HG02571 (cell line): ENCODE measurements around the gene MYRF.

Source experiments
- ATAC-seq: cut with Tn5 transposase; IDR thresholded peaks from one replicate; pipeline ENCODE4 v1.9.1; 2021; ENCODE audit warnings: mild to moderate bottlenecking, moderate library complexity; ENCODE audit not compliant: unreplicated experiment

MYRF gene

DNA sequence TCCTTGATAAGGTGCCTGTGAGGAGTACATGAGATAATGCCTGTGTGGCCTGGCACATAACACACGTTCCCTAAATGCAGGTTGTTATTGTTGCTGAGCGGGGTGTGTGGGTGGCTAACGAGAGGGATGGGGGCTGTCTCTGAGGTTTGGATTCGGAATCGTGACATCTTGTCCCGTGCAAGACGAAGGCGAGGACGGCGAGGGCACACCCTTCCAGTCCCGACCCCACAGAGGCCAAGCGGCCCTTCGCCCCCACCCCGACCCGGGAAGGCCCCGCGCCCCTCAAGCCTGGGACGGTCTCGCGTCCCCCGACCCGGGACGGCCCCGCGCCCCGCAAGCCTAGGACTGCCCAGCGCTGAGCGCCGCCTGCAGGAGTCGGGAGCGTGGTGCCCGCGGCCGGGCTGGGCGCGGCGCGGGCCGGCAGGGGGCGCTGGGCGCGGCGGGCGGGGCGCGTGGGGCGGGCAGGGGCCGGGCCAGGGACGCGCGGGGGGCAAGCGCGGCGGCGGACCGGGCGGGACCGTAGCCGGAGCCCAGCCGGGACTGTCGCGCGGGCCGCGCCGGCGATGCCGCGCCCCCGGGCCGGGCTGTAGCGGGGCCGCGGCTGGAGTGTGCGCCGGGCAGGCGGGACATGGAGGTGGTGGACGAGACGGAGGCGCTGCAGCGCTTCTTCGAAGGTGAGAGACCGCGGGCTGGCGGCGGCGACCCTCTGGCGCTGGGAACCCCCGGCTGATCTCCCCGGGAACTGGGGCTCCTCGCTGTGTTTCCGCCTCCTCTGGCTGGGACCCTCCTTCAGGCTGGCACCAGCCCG lies at the start of gene MYRF:
TSS of gene MYRF (plus strand) at position 520 of the 808 bp plus-strand sequence. CDS start at position 629, 109 bp downstream.
- no peak for ATAC-seq

DNA sequence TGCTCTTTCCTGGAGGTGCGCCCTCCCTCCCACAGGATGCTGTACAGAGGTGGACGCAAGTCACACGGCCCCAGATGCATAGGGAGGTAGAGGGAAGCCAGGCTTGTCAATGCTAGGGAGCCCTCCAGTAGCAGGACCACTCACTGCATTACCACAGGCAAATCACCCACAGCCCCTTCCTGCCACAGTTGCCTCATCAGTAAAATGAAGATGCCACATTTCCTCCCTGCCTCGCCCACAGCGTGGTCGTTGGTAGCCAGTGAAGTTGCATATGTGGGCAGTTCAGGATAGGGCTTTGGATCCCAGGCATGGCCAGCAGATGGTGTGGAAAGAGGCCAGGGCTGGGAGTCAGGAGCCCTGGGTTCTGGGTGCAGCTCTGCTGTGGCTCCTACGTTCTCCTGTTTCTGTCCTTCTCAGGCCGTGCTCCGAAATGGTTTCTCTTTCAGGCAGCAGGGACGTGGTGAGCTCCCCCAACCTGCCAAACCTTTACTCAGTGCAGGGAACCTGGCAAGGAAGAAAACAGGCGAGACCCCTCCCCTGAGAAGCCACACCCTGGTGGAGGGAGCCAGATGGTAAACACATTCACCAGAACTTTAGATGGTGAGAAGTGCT lies 49.6 kb upstream of the MYRF start:
- no peak for ATAC-seq

DNA sequence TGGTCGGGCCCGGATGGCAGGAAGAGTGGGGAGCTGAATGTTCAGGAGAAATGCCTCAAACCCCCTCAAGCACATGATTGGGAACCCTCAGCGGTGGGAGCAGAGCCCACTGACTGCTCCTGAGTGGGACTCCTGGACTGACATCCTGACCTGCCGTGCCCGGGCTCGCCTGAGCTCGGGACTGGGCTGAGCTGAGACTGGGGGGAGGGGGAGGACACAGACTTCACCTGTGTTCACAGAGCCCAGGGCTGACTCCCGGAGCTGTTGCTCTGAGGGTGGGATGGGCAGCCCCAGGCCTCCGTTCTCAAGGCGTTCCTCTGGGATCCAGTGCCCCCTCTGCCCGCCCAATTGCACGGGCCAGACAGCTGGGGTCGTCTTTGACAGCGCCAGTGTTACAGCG lies 47.6 kb upstream of the MYRF start:
- ATAC-seq: no peak

DNA sequence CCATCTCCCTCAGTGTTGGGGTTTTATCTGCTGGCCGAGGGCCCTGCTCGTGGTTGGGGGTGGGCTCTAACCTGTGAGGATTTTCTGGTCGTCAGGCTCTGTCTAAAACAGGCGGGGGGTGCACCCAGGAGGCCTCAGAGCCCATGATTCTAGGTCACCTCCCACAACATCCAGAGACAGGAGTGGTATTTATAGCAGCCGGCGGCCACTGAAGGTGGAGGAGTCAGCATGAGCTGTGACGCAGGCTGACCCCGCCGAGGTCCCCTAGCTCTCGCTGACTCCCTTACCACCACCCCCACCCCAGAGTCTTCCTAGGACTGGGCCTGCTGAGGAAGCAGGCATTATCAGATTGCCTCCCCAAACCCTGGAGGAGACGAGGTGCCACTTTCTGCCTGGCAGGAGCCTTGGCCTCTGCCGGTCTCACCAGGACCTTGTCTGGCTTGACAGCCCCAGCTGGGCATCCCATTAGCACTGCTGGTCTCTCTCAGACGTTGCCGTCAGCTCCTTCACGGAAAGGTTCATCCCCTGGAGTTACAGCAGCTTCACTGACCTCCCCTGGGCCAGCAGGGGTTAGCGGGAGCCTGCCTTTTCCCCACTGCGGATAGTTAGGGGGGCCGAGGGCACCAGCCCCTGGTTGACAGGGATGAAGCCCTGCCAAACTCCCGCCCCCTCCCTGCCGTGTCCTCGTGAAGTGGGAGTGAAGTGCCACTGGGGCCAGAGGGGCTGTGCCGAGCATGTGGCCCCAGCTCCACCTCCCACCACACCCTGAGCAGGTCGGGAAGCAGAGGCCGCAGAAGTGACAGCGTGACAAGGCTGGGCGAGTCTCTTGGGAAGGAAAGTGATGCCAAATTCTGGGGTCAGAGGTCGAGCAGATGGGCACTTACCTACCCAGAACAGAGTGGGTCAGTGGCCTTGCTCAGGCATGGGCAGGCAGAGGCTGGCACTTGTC lies 45.7 kb upstream of the MYRF start:
- ATAC-seq: no peak

DNA sequence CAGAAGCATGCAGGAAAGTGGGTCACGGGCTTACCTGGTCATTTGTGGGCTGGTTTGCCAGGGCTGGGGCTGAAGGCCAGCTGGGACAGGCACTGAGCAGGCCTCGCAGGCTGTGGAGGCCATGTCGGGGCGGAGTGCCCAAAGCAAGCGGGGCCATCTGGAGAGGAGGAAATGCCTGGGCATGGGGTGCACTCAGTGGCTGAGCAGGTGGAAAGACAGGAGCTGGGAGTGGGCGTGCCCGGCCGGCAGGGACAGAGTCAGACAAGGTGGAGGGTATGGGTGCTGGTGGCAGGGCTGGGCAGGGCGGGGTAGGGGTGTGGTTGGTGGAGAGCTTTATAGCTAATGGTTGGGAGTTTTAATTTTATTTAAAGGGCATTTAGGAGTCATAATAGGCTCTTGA lies 44.9 kb upstream of the MYRF start:
- no peak for ATAC-seq

DNA sequence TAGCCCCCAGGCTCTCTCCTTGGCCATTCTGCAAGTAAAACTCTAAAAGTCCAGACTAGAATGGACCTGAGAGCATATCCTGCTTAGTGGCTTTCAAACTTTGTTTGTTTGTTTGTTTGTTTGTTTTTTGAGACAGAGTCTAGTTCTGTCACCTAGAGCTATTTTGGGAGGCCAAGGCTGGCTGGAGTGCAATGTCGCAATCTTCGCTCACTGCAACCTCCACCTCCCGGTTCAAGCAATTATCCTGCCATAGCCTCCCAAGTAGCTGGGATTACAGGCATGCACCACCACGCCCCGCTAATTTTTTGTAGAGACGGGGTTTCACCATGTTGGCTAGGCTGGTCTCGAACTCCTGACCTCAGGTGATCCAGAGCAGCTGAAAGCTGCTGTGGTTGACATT lies 43.3 kb upstream of the MYRF start:
- no peak for ATAC-seq

DNA sequence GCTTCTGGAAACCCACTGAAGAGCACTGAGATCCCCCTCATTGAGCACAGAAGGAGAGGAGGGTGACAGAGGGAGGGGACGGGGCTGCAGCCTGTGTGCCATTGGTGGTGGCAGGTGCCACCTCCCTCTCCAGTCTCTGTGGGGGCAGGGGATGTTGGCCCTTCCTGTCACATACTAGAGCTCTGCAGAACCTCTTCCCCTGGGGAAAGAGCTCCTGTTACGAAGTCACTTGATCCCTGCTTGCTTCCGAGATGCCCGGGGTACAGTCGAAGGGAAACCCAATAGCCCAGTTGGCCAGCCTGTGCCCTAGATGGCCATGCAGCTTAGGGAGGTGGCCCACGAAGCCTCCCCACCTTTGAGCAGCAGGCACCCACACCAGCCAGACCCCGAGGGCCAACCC lies 42.9 kb upstream of the MYRF start:
- no peak for ATAC-seq

DNA sequence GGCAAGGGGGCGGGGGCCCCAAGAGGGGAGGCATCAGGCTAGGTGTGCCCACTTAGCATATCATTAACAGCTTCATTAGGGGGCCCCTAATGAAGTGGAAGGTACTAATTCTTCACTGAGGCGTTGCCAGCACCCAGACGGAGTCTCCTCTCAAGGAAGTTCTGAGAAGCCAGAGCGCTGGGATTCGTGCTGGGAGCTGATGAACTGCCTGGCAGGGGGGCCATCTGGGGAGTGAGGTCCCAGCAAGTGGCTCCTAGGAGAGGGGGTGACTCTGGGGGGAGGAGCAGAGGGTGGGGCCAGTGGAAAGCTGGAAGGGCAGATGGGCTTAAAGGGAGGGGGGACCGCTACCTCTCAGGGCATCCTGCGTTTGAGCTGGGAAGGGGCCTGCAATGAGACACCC lies 42.4 kb upstream of the MYRF start:
- ATAC-seq: no peak

DNA sequence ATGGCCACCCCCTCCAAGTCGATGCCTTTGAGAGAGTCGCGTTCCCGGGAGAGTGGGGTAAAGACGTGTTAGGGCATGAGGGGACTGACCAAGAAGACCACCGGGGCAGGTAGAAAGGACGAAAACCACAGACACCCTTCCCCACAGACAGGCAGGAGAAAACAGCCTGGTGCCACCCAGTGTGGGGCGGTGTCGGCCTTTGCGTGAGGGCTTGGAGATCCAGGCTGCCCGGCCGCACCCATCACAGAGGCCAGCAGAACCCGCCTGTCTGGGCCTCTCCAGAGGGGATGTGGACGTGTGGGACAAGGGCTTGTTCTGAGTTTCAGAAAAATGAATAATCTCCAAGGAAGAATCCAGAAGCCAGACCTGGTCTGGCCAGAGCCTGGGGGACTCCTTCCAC lies 41.4 kb upstream of the MYRF start:
- no peak for ATAC-seq

DNA sequence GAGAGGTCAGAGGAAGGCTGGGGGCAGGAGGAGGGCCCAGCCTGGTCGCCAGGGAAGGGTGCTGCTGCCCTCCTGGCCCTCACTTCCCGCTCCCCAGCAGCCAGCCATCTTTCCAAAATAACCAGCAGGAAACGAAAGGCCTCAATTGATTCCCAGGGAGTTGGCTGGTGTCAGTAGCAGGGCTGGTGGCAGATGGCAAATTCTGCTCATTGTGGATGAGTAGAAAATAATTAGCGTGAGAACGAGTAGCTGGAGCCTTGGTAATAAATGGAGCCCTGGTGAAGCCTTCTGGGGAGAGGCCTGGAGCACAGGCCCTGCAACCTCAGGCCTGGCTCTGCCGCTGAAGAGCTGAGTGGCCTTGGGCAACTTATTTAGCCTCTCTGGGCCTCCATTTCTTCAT lies 40.9 kb upstream of the MYRF start:
- ATAC-seq: no peak

DNA sequence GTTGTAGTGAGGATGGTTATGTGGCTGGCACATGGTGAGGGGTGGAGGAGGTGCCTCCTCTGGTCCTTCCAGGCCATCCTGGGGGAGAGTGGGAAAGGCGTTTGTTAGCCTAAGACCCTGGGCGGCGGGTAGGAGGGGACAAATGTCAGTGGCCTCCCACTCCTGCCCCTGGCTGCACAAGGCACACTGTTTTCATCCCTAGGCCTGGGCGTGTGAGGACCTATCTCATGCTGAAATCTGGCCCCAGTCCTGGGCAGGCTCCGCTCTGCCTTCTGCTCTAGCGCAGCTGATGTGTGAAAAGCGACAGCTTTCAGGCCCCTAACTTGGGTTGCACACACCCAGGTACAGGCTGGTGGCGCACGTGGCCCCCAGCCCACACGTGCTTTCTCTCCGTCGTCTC lies 40.1 kb upstream of the MYRF start:
- ATAC-seq: no peak

DNA sequence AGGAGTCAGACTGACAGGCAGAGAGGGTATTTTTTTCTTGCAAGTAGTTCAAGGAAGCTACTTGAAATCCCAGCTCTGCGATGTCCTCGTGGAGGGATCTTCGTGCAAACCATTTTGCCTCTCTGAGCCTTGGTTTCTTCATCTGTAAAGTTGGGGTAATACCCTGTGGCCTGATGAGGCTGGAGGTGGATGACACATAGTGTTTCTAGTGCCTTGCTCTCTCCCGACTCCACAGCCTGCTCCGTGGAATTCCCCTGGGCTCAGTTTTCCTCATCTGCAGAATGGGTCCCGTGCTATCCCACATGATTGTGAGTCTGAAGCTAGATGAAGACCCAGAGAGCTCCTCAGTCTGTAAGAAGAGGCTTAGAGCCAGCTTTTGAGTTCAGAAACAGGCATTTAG lies 39.6 kb upstream of the MYRF start:
- ATAC-seq: no peak

DNA sequence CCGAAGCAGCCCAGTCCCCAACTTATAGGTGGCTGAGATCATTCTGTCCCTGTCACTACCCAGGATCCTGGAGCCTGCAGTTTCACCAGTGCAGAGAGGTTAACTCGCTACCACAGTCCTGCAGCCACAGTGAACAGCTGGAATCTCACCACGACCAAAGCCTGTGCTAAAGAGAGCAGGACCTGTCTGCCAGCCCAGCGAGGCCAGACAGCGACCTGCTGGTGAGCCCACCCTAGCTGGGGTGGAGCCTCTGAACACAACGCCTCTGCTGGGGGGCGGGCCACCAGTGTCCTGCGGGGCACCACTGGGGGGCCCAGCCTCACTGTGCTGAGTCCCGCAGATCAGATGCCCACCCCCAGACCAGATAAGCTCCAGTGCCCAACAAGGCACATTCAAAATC lies 39.0 kb upstream of the MYRF start:
- no peak for ATAC-seq

DNA sequence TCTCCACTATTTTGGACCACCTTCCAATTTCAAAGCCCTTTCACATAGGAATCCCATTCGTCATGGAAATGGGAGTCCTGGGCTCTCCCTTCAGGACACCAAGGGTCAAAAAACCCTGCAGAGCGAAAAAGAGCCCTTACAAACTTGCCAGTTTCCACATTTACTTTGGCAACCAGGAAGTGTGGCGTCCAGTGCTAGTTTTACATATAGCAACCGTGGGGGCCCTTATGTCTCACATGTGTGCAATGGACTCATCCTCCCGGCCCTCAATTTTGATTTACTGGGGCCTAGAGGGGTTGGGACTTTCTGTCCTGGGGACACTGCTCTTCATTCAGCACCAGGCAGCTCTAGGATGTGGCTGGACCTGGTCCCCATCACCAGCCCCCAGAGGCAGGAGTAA lies 38.5 kb upstream of the MYRF start:
- no peak for ATAC-seq

DNA sequence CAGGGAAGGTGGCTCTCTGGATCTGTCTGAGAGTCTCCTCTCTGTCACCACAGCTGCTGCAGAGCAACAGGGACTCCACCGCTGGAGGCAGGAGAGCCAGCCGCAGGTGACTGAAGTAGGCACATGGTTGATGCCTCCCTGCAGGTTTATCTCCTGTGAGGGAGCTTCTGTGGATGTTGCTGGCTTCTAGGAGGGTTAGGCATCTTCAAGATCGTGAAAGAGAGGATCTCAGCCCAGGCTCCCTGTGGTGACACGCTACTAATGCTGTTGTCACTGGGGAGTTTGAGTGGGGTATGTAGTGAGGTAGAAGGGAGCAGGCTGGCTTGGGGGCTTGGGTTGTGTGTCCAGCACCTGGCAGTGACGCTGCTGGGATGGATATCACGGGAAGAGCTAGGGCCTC lies 38.1 kb upstream of the MYRF start:
- no peak for ATAC-seq

DNA sequence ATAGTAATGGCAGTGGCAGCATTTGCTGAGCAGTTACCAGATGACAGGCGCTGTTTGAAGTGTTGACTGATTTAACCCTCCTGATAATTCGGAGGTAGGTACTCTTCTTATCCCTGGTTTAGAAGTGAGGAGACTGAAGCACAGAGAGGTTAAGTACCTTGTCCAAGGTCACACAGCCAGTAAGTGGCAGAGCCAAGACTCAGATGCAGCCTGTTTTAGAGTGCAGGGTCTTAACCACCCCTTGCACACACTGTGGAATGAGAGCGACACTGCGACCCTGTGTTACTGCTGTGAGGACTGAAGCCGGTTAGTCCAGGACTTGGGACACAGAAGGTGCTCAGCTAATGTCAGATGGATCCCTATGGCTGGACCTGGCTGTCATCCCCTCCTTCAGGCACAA lies 37.5 kb upstream of the MYRF start:
- no peak for ATAC-seq

DNA sequence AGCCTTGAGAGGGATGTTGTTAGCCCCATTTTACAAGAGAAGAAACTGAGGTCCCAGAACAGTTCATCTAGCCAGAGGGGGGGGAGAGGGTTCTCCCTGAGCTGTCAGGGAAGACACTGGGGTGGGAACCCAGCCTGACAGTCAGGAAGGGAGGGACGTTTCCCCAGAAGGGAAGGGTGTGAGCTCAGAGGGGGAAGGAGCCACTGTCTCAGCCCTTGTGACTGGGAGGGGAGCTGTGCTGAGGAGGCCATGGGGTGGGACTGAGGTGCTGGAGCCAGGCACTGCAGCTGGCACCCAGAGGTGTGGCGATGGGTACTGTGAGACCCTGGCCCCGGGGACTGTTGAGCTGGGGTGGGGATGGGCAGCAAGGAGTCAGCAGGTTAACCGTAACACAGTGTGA lies 36.6 kb upstream of the MYRF start:
- no peak for ATAC-seq

DNA sequence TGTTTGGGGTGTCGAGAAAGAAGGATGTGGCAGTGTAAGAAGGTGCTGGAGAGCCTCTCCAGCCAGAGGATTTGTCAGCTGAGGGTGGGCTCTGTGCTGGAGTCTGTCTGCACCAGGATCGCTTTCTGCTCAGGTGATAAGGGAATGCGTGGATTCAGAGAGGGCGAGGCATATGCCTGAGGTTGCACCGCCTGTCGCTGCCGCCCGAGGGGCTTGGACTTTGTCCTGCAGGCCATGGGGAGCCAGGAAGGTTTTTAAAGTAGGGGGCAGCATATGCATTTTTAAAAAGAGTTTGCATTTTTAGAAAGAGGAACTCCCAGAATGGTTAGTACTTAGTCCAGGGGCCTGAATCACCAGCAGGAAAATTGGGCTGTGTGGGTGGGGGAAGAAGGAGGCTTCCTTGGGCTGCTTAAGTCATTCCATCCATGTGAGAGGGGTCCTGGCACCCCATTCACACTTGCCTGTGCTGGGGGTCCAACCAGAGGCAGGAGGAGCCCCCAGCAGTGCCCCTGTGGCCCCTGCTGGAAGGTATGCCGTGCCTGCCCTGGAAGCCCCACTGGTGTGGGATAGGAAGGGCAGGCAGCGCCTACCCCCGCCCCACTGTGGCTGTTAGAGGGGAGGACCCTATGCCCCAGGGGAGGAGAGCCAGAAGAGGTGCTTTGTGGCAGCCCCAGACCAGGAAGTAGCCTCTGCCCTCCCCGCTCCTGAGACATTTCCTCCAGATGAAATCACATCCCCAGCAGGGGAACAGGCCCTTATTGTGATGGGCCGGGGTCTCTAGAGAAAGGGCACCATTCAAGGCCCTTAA lies 35.8 kb upstream of the MYRF start:
- ATAC-seq: no peak

DNA sequence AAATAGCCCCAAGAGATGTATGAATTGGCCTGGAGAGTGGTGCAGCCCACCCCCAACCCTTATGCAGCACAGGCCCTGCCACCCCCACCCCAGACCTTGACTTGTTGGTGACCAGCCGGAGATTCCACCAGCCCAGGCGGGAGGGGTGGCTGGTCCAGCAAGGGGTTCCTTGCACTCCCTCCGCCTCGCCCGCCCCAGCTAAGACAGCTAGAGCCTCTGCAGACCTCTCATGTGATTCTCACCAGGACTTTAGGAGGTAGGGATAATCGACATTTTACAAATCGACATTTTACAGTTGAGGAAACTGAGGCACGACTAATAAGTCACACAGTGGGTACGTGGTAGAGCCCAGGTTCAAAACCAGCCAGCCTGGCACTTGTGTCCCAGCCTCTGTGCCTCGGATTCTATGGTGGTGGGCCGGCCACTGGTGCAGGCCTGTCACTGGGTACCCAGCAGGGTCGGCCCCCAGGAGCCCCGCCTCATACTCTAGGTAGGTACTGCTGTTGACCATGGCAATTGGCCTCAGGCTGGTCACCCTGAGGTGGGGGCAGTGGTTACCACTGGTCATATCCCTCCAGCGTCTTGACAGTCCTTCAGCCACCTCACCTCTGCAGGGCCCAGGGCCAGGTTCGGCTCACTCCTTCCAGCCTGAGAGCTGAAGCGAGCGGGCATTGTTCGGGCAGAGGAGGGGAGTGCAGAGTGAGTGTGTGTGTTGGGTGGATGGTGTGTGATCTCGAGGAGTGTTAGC lies 35.0 kb upstream of the MYRF start:
- ATAC-seq: no peak

DNA sequence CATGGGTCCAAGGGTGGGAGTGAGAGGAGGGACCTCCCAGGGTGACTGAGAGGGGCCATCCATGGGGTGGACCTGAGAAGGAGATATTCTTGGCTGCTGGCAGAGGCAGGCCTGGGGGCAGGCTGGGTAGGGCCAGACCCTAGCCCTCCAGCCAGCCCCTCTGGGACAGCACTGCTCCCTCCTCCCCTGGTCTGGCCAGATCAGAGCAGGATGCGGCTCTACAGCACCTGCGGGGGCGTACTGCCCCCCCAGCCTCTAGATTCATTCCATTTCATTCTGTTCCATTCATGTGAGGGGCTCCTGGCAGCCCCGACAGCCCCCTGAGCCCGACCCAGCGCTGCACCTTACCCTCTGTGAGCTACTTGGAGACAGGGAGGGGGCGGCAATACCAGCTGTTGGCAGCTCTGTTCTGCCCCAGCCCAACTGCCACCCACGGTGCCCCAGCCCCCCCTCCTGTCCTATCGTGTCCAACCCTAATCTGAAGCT lies 34.3 kb upstream of the MYRF start:
- ATAC-seq: no peak
